Astrocyte of the cerebellum (primary cell): ENCODE results near the gene MAL.

ENCODE experiments used
- DNase-seq: peaks from one replicate; pipeline ENCODE4 v3.0.0-alpha.2; 2011; ENCODE audit warnings: low read depth
- H3K4me3 ChIP-seq: 2 replicates; pipeline ENCODE4 v1.5.1; 2011; ENCODE audit warnings: mild to moderate bottlenecking, low read depth, low read length, moderate library complexity
- CTCF ChIP-seq: IDR thresholded peaks from 2 replicates; pipeline ENCODE4 v1.5.1; 2012; ENCODE audit warnings: low read length, low read depth, moderate library complexity, mild to moderate bottlenecking; ENCODE audit errors: missing control alignments
- in situ Hi-C: cut with HindIII; loops from 2 replicates; pipeline ENCODE4 v1.10.0; 2017; ENCODE audit warnings: low sequenced_read_pairs

Gene MAL

GRCh38 chr2:95008996-95009395 is 16.5 kb upstream of the MAL start:
- DNase-seq = no peak
- no peak overlapping the region for H3K4me3 ChIP-seq
- no peak for TF ChIP-seq CTCF
- in situ Hi-C loops = no loop called here

GRCh38 chr2:95009412-95009811 is 16.1 kb upstream of the MAL start:
- in situ Hi-C loops = no loop called here
- H3K4me3 ChIP-seq = no peak overlapping the region
- TF ChIP-seq CTCF = no peak
- no peak for DNase-seq

- no peak for TF ChIP-seq CTCF
- no peak overlapping the region for H3K4me3 ChIP-seq
- in situ Hi-C loops = no loop called here
- DNase-seq = no peak
Measured at GRCh38 chr2:95010126-95010525, 15.4 kb upstream of the MAL start.

GRCh38 chr2:95010718-95011117 is 14.8 kb upstream of the MAL start:
- no peak for TF ChIP-seq CTCF
- no peak for DNase-seq
- H3K4me3 ChIP-seq = no peak overlapping the region
- in situ Hi-C loops = no loop called here

GRCh38 chr2:95012881-95013550 is 12.5 kb upstream of the MAL start:
- in situ Hi-C loops = no loop called here
- TF ChIP-seq CTCF = no peak
- DNase-seq = no peak
- H3K4me3 ChIP-seq = no peak overlapping the region

- no peak overlapping the region for H3K4me3 ChIP-seq
Measured at GRCh38 chr2:95013726-95014125, 11.8 kb upstream of the MAL start.

More at GRCh38 chr2:95013726-95014125, 11.8 kb upstream of the MAL start:
- in situ Hi-C loops = no loop called here
- no peak for TF ChIP-seq CTCF
- DNase-seq = no peak
